NCI-H1092 (cell line): ENCODE results near the gene DGKE.

Experiments used
- DNase-seq: peaks from one replicate; lab custom pipeline; 2025; lab: John Stamatoyannopoulos, UW

The DGKE gene

DNA sequence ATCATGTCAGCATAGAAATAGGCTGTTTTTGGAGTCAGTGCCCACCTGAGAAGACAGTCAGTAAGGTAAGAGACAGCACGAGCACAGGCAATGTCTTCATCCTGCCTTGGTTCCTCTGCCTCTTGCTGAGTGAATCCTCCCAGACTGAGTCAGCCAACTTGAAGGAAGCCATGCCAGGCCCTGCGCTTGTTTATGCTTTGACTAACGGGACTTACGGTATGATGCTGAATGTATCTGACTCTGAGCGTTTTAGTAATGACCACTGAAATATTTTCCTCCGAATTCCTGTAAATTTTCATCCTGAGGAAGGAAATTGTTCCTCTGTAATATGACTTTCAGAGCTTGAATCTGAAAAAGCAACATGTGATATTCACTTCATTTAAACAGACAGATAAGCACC, 18.2 kb upstream of the DGKE start:
- no peak for DNase-seq

DNA sequence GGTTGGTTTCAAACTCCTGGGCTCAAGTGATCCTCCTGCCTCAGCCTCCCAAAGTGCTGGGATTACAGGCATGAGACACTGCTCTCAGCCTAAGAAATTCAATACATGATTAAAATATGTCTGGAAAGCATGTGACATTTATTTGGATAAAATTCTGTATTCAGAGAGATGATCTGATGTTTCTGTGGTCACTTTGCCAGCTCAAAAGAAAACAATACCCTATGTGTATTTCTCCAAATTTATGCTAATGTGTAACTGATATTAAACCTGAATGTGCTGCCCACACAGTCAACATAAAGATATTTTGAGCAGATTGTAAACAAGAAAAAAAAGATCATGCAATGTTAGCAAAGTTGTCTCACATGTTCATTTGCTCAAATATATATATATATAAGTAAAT, 16.9 kb upstream of the DGKE start:
- no peak for DNase-seq

DNA sequence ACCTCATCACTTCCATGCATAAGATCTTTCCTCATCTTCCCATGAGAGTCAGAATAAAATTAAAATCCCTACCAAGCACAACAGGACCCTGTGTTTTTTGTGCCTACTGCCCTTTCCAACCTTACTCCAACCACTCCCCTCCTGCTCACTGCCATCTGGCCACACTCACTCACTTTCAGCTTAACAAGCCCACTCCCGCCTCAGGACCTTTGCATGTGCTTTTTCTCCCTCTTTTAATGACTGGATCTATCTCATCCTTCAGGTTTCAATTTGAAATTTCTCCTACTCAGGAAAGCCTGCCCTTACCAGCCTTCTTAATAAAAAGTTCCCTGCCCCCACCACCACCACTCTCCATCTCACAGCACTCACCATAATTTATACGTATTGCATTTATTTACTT, 14.9 kb upstream of the DGKE start:
- no peak for DNase-seq

DNA sequence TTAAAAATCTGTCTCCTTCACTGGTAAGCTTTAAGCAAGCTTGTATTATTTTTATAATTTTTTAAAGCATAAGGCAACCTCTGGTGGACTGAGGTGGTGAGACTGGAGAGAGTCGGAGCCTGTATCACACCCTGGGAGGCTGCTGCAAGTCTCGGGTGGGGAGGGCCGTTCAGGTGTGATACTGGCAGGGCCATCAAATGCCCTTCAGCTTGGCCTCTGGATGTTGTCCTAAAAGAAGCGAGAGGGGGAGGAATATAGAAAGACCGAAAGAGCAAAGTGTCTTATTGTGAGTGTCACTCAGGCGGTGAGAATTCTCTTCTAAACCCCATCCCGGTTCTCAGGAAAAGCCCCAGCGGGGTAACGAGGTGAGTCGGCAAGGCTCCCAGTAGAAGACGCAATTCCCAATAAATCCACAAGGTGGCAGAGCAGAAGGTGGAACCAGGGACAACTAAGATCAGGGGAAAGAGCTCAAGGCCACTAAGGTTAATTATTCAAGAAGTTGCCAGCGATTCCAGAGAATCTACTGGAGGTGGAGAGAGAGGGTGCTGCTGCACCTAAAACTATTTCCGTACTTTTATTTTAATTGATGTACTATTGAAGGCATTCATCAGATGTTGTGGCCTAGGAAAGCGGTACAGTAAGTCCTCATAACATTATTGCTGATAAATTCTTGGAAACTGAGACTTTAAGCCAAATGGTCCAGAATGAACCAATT, 14.4 kb upstream of the DGKE start:
- peak; percentile 70 for DNase-seq

DNA sequence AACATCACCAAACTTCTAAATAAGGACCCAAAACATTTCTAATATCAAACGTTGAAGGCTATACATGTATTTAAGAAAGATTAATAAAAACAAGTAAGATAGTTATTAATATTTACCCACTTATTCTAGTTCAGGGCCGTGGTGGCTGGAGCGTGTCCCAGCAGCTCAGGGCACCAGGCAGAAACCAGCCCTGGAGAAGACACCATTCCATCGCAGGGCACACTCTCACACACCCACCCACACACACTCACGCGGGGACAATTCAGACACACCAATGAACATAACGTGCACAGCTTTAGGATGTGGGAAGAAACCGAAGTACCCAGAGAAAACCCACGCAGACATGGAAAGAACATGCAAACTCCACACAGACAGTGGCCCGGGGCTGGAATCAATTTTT, 13.7 kb upstream of the DGKE start:
- DNase-seq: no peak

DNA sequence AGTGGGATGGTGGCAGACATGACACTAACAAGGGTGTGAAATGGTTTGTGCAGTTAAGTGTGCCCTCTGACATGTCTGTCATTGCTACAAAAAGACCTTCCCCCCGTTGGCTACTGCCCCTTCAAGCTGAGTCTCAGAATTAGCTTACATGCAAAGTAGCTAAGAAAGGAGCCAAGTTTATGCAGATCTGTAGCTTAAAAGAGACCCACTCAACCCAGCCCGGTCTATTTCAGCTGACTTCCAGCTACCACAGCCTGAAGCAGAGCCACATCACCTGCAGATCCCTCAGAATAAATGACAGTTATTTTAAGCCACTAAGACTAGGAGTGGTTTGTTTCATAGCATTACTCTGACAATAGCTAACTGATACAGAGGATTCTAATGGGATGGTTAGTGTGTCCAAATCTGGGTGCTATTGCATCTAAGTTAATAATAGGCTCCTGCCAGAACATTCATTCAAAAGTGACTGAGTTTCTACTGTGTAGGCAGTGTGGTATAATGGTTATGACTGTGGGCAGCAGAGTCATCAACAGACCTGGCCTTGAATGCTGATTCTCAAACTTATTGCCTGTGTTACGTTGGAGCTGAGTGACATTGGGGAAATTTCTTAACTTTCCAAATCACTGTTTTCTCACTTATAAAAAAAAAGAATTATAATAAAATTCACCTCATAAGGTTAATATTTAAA, 12.0 kb upstream of the DGKE start:
- no peak for DNase-seq

DNA sequence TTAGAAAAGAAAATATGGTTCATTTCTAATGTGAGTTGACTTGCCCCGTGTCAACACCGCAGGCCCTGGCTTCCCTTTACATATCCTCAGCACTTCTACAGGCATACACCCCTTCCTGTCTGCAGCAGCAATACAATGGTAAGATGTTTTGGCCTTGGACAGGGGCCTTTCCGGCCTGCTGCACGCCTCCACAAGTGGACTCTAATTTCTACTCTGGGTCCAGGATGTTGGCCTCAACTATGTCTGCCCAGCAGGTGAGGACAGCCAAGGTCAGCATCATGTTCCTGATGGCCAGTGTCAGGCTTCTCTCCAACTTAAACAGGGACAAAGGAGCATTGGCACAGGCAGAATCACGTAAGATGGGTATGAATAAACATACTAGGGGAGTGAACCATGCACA, 11.2 kb upstream of the DGKE start:
- no peak for DNase-seq

DNA sequence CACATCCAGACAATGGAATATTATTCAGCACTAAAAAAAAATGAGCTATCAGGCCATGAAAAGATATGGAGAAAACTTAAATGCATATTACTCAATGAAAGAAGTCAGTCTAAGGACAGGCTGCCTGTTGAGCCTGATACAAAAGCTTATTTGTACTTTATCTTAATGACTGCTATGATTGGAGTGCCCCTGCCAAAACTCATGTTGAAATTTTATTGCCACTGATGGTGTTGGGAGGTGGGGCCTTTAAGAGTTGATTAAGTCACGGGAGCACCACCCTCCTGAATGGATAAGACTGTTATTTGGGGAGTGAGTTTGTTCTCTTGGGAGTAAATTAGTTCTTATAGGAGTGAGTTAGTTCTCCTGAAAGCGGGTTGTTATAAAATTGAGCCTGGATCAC, 10.1 kb upstream of the DGKE start:
- no peak for DNase-seq

DNA sequence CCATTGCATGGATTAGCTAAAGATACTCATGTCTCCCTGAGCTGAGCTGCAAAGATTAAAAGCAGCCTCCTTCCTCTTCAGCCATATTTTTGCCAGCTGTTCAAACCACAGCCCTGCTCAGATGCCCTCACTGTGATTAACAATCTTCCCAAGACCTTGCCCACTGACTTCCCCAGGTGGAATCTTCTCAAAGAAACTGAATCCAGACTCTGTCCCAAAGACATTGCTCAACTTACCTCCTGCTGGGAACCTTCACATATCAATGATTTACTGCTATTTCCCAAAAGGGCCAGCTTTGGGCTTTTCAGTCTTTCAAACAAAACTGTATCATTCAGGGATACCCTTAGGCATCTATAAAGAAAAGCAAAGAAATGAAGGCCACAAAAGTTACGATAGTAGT, 9.4 kb upstream of the DGKE start:
- DNase-seq: no peak

DNA sequence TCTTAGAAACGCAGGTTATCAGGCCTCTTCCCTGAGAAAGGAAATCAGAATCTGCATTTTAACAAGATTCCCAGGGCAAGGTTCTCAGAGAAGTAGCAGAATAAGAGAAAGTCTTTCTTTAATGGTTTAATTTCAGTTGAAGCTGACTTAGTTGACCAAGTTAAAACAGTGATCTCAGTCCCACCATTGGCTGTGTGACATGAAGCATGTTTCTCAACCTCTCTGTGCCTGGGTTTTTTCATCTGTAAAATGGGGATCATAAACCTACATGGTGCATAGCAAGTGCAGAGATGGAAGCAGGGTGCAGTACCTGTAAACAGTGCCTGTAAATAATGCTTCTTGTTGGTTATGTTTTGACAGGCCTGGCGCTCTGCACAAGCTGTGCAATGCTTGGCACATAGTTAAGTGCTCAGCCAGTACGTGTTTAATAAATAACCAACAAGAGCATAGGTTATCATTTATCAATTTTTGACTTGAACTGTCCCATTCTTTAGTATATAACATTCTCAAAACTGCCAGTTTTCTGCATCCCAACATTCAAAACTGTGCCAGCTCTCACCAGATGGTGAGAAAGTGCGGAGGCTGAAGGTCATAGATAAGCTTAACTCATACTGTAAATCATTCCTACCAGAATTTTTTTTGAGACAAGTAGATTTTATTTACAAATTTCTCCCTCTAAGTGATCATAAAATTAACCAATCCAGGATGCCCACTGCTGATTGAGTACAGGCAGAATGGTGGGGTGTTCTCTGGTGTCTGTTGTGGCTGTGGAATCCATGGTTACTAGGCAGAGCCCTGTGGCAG, 7.1 kb upstream of the DGKE start:
- no peak for DNase-seq

DNA sequence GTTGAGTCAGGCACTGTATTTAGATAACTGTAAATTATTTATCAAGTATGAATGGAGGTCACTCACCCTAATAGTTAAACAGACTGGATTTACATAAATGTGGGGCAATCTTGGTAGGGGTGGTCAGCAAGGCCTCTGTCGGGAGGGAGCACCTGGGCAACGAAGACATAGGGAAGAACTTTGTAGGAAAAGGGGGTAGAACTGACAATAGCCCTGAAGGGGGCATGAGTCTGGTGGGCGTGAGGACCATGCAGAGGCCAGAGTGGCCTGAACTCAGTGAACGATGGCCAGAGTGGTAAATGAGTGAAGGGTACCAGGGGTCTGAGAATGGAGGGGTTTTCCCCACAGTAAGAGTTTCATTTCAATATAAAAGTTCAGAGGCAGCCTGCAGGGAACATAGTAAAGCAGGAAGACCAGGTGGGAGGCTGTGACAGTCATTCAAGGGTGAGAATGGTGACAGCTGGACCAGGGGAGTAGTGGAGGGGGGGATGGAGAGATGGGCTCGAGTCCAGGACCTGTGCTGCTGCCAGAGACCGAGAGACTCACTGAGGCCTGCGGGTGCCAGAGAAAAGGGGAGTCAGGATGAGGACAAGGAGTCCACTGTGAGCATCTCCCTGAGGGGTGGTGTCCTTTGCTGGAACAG, 3.1 kb upstream of the DGKE start:
- no peak for DNase-seq

DNA sequence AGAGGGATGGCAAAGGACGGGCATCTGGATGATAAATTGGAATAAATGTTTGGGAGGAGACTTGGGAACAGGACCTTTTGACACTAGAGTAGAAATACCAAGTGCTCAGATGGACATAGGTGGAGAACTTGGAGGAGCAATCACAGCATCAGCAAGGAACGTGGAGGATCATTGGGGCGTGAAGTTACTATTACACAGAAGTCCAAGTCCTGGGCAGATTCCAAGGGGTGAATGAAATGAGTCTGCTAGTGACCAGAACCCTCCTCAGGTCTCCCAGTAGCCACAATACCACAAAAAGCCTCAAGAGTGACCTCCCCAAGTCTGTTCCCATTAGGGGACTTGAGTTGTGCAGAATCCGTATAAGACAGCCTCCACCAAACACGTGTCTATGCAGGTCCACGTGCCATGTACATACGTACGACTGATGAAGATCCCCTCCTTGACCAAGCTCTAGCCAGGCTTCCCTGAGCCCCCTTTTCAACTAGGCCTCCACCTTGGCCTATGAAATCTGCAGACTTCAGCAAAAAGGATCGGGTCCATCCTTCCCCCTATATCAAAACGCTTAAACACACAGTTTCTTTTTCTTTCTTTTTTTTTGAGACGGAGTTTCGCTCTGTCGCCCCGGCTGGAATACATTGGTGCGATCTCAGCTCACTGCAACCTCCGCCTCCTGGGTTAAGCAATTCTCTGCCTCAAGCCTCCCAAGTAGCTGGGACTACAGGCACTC, 2.4 kb upstream of the DGKE start:
- no peak for DNase-seq

DNA sequence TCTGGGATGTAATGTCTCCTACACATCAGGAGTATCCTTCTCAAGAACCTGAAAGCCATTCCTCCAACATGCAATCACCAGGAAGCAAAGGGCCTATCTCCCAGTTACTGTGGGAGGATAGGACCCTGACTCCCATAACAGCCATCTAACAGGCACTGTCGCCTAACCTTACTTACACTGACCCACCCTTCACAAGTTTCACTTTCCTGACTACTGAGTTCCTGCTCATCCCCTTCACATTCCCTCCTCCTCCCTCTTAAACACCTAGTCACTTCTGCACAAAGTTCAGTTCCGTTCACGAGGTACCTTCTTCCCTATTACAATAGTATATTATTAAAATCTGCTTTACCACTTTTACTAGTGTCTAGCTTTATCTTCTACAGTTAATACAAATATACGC, 1.5 kb upstream of the DGKE start:
- no peak for DNase-seq

DNA sequence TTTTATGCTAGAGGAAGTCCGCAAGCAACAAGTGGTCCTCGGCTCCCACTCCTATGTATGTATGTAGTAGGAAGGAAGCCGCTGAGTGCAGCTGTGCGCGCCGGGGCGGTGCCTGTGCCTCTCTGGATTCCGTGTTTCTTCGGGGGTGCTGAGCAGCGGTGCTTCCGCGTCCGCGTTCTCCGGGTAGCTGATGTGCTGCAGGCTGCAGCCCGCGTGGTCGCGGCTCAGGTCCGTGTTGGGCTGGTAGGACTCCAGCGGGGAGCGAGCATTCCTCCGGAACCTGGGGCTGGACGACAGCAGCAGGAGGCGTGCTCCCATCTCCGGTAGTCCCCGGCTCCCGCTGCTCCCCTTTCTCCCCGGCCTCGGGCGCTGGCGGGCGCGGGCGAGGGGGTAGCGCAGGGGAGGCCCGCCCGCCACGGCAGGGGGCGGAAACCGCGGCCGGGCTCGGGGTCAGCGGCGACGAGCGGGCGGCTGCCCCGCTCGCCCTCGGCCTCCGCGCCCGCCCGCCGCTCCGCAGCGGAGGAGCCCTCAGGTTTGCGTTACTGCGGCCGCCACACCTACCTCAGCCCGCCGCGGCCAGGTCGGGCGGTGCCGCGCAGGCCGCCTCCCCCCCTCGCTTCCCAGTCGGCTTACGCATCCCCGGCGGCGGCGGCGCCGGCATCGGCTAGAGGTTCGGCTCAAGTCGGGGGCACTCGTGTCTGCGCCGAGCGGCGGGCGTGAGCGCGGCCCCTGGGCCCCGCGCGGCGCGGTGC, 718 bp upstream of the DGKE start:
- no peak for DNase-seq

DNA sequence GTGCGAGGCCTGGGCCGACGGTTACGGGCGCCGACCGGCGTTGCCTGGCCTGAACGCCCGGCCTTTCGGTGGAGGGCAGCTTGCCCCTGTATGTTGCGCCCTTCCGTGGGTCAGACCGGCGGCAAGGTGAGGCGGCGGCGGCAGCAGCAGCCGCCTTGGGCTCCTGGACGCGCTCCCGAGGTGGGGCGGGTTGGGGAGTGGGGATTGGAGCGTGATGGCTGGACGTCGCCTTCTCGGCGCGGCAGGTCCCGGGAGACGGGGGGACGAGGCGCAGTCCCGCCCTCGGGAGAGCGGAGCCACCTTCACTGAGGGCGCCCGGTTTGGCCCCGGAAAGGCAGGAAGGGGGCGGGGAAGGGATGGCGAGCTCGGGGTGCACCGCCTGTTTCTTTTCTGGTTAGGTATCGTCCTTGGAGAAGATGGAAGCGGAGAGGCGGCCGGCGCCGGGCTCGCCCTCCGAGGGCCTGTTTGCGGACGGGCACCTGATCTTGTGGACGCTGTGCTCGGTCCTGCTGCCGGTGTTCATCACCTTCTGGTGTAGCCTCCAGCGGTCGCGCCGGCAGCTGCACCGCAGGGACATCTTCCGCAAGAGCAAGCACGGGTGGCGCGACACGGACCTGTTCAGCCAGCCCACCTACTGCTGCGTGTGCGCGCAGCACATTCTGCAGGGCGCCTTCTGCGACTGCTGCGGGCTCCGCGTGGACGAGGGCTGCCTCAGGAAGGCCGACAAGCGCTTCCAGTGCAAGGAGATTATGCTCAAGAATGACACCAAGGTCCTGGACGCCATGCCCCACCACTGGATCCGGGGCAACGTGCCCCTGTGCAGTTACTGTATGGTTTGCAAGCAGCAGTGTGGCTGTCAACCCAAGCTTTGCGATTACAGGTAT, 671 bp downstream of the DGKE start:
- DNase-seq: peak; percentile 13

DNA sequence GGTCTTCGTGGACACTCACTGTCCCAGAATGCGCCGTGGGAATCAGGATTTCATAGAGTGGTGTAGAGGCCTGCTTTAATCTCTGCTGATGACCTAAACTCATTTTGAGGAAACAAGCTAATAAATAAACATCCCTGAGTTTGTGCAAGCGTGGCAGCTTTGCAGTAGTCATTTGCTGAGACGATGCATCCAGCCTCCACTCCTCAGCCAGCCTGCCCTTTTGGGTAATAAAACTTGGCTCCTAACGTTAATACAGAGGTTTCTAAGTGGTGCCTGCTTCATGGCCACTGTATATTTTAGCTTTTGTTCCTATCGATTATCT, 1.3 kb downstream of the DGKE start:
- DNase-seq: no peak

DNA sequence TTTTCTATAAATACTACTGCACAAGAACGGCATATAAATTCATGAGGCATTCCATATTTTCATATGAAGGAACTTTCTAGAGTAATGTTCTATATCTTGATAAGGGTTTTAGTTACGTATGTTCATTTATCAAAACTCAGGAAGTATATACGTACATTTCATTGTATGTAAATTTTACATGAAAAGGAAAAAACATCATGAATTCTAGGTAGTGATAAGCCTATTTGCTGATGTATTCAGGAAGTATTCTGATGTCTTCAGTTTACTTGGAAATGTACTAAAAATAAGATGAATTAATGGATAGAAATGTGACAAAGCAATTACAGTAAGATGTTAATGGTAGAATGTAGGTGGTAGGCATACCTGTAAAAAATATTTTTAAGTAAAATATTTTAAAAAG, 4.7 kb downstream of the DGKE start:
- no peak for DNase-seq

DNA sequence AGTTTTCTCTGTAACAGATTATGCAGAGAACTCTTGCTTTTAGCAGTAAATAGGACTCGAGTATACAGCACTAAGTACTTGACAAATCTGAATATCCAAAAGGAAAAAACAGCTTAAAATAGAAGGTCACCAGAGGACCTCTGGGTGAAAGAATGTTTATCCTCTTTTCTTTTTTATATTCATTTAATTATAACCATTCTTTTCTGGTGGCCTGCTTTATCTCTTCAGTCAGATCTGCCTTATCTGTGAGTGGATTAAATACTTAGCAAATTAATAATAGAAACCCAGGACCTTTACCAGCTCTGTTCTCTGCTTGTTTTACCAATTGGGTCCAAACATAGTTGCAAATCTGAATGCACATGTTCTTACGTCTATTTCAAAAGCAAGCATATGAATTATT, 8.6 kb downstream of the DGKE start:
- no peak for DNase-seq

DNA sequence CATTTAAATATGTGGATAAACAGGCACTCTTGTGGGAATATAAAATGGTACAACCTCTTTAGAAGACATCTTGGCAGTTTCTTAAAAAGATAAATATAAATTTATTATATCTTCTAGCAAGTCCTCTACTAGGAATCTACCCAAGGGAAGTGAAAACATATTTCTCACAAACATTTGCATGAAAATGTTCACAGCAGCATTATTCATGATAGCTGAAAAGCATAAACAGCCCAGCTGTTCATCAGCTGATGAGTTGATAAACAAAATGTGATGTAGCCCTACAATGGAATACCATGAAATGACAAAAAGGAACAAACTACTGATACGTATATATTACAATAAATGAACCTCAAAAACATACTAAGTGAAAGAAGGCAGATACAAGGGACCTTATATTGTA, 12.0 kb downstream of the DGKE start:
- DNase-seq: no peak

DNA sequence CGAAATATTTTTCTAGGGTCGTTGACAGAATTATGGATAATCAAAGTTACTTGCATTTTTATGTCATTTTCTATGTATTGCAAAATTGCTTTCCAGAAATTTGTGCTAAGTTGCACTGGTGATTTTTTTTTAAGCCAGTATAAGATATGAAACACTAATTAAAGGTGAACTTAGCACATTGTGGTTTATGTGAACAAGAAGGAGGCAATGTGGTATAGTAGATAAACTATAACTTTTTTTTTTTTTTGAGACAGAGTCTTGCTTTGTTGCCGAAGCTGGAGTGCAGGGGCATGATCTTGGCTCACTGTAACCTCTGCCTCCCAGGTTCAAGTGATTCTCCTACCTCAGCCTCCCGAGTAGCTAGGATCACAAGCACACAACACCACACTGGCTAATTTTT, 13.2 kb downstream of the DGKE start:
- DNase-seq: no peak
